Retinal pigment epithelial cell (primary cell): Measurements from ENCODE around the gene THUMPD1.

Experiments
- DNase-seq: peaks from one replicate; pipeline ENCODE4 v3.0.0-alpha.2; 2010; ENCODE audit warnings: low read depth
- H3K4me3 ChIP-seq: 2 replicates; pipeline ENCODE4 v1.5.1; 2011; ENCODE audit warnings: mild to moderate bottlenecking, low read length, control low read depth, moderate library complexity
- TF ChIP-seq, protein P1 (sequence below): conservative IDR thresholded peaks from 2 replicates; pipeline ENCODE4 v1.5.1; 2011; ENCODE audit warnings: low read depth, low read length, control low read depth, inconsistent platforms

The THUMPD1 gene

DNA sequence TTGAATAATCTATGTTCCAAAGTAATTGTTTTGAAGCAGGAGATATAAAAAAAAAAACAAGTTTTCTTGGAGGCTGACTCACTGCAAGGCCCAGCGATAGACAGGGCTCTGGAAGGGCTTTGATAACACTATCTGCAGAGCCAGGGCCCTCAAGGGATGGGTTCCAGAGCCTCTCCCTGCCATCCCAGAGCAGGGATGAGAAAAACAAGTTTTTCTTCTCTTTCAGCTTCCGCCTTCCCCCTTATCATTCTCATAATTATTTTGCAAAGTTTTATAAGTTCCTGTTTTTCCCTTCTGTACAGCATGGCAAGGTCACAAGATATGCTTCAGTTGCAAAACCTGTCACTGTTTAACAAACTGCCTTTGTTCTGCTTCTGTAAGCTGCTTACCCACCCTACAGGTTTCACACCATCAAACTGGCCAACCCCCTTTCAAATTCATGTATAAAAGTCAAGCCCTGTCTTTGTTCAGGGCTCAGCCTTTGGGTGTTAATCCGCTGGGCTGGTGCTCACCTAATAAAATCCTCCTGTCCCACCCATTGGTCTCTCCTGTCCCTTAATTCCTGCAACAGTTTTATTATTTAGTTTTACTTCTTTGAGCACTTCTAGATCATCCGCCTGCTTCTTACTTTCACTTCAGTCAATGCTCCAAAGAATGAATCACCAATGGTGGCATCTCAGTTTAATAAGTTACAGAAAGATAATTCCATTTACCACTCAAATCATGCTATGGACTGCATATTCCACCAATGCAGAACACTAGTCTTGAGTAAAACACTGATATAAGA, 5.6 kb upstream of the THUMPD1 start:
- H3K4me3 ChIP-seq, result no peak overlapping the region
- DNase-seq, result no peak
- TF ChIP-seq, protein P1, sequence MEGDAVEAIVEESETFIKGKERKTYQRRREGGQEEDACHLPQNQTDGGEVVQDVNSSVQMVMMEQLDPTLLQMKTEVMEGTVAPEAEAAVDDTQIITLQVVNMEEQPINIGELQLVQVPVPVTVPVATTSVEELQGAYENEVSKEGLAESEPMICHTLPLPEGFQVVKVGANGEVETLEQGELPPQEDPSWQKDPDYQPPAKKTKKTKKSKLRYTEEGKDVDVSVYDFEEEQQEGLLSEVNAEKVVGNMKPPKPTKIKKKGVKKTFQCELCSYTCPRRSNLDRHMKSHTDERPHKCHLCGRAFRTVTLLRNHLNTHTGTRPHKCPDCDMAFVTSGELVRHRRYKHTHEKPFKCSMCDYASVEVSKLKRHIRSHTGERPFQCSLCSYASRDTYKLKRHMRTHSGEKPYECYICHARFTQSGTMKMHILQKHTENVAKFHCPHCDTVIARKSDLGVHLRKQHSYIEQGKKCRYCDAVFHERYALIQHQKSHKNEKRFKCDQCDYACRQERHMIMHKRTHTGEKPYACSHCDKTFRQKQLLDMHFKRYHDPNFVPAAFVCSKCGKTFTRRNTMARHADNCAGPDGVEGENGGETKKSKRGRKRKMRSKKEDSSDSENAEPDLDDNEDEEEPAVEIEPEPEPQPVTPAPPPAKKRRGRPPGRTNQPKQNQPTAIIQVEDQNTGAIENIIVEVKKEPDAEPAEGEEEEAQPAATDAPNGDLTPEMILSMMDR, result no peak

- TF ChIP-seq, protein P1, result no peak
- no peak for DNase-seq
- no peak overlapping the region for H3K4me3 ChIP-seq
Observed at GRCh38 chr16:20746461-20746860, 4.8 kb upstream of the THUMPD1 start.

GRCh38 chr16:20744922-20745440, 3.4 kb upstream of the THUMPD1 start:
- H3K4me3 ChIP-seq, result no peak overlapping the region
- DNase-seq, result no peak
- TF ChIP-seq, protein P1, result no peak

GRCh38 chr16:20743591-20743990, 2.0 kb upstream of the THUMPD1 start:
- TF ChIP-seq, protein P1, result no peak
- H3K4me3 ChIP-seq, result no peak overlapping the region
- no peak for DNase-seq

GRCh38 chr16:20740901-20741521, 607 bp downstream of the THUMPD1 start:
- DNase-seq, result peak; percentile 22
- TF ChIP-seq, protein P1, result no peak
- peak overlapping the region; percentile 99 for H3K4me3 ChIP-seq

- TF ChIP-seq, protein P1, result peak; percentile 59
- no peak for DNase-seq
Observed at GRCh38 chr16:20740007-20740883, 1.4 kb downstream of the THUMPD1 start.

More at GRCh38 chr16:20740007-20740883, 1.4 kb downstream of the THUMPD1 start:
- H3K4me3 ChIP-seq, result peak overlapping the region; percentile 99
